GM21526 (cell line): ENCODE measurements around the gene HEY2.
"Not testable (repeated sequence)": the region's sequence is repeated elsewhere in the genome, so short reads cannot be mapped to it uniquely, and the experiment has no call there.

Experiments used
- ATAC-seq: cut with Tn5 transposase; IDR thresholded peaks from one replicate; pipeline ENCODE4 v1.9.1; 2021; ENCODE audit warnings: moderate library complexity; ENCODE audit not compliant: unreplicated experiment, low FRiP score

HEY2 gene

GRCh38 chr6:125765944-125766343, 16.5 kb downstream of the HEY2 start:
- no peak for ATAC-seq

DNA sequence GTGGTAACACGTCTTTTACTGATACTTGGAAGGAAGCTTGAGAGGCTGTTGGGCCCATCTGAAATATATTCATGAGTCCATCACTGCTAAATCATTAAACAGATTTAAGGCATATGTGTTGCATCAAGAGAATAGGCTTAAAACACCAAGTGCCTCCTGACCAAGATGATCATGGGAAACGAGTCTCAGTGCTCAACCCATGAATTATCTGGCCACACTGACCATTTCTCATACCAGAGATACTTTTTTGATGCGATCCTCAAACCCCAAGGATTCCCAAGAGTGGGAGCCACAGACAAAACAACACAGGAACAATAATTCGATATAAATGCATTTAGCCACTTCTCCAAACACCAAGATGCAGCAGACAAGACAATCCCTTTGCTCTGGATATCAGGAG, 17.2 kb downstream of the HEY2 start:
- no peak for ATAC-seq

GRCh38 chr6:125769147-125769783, 19.8 kb downstream of the HEY2 start:
- no peak for ATAC-seq

GRCh38 chr6:125773387-125774341, 24.2 kb downstream of the HEY2 start:
- ATAC-seq = no peak

GRCh38 chr6:125776107-125776826, 26.8 kb downstream of the HEY2 start:
- not testable (repeated sequence) for ATAC-seq

GRCh38 chr6:125779924-125780539, 30.6 kb downstream of the HEY2 start:
- peak; percentile 77 for ATAC-seq

DNA sequence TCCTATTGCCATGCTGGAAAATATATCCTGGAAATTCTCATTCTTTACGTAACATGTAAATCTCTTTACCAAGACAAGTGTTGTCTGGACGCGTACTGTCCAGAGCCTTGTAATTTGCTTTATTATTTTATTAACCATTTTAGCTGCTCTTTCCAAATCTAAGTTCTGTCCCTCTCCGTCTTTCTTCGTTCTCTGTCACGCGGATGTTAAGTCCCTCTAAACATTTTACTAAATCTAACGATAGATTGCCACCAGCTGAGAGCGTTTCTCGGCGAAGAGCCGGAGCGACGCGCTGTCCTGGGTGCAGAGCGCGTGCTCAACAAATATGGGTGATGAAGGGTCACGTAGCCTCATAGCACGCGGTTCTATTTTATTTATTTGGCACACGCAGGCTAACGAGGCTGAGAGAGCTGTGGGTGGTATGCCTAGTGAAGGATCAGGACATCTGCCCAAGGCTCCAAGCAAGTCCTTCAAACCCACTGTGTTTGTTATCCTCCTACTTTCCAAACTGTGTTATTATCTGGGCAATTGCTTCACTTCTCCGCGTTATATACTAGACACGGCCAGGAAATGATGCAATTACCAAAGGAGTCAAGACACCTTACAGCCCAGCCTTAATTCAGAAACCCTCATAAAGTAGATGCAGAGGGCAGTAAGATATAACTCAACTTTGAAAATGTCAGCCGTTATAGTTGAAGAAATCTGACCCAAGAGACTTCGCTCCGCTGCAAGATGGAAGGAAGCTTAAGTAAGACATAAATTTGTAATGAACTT, 31.3 kb downstream of the HEY2 start:
- ATAC-seq = peak; percentile 76

DNA sequence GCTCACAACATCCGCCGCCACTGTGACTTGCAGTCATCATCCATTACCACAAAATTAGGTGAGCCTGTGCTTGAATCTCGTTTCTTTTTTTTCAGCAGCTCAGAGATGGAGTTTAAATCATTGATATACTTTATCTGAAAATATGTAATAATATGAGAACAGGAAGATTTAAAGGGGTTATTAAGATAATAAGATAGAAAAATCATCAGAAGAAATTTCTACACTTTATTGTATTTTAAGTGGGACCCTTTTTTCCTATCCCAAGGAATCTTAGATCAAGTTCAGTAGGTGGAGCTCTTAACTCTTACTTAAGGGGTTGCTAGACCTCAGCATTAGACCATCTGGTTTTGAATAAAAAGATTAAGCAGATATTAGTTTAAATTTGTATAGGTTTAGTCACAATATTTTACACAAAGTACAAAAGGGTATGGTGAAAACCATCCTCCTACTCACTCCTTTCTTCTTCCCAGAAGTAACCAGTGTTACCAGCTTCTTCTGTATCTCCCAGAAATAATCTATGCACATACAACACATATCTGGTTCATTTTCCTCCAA, 32.0 kb downstream of the HEY2 start:
- ATAC-seq = peak; percentile 41

- ATAC-seq = no peak
These were observed 34.9 kb downstream of the HEY2 start for GRCh38 chr6:125784365-125784764.

DNA sequence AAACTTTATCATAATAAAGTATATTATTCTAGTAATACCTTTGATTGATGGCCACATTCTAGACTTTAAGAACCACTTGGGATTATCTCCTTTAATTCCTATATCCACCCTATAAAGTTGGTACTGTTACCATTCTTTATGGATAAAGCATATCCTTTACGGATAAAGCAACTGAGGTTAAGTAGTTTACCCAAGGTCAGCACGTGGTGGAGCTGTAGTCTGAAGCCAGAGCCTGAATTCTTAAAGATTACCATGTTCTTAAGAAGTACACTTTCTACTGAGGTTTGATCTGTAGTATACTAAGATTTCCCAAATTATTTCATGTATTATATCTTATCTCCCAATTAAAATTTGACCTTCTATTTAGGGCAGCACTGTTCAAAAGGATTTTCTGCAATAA, 38.4 kb downstream of the HEY2 start:
- ATAC-seq = no peak

- ATAC-seq = no peak
These were observed 39.7 kb downstream of the HEY2 start for GRCh38 chr6:125789167-125789566.

DNA sequence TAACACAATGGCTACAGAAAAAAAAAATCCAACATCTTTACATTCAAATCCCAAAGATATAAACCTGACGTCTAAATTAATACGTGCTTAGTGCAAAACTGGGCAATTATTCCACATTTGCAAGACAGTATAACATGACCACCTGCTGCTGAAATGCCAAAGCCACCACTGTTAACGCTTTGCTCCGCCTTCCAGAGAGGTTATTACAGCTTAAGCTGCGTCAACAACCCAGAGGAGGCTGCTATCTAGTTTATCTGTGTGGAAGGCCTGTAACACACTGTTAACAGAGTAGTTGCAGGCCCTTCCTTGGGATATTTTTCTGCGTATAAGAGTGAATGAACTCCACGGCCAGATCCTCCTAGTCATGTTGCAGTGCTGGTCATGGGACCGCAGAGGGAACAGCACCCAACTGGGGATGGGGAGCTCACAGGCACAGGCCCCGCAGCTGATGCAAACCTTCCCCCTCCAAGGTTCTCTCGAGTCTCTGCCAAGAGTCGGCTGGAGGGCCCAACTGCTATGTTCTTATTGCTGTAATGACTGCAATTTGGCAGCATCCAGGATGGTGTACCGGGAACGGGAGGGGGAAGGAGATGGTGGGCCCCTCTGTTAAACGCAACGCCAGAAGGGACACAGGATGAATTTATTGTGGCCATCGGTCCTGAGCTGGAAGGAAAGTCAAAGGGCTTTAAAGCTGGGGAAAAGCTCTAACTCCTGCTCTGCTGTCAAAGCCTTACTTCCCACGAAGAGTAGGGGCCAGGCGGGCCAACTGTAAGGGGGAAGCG, 40.3 kb downstream of the HEY2 start:
- peak; percentile 31 for ATAC-seq

- ATAC-seq = peak; percentile 66
These were observed 41.1 kb downstream of the HEY2 start, which contains the start of gene NCOA7 for GRCh38 chr6:125790358-125791150. Gene NCOA7 (plus strand): TSS chr6:125790960. CDS start chr6:125815355, 24,395 bp downstream.

DNA sequence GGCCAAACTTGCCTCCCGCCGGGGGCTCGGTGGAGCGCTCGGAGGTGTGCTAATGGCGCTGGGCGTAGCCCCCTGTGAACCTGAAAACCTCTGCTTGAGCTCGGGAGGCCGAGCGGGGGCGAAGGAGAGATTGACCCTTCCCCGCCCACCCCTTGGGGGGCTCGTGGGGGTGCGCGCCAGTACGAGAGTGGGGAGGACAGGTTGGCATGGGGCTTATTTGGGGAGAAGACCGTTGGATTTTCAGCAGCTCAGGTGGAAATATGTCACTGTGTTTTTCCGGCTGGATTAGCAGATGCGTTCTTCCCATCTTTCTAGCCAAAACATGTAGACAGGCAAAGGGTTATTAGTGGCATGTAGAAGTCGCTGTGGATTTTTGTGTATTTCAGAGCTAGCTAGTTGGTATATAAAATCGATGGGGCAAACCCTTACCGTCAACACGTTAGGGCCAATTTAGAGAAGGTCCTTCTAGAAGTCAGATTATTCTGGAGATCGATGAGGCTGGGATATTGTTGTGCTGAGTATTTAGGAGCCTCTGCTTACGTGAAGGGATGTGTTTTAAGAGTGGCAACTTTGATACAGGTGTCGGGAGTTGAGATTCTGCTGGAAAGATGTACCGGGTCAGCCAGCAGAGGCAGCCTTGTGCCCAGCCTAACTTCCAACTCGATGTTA, 41.9 kb downstream of the HEY2 start:
- peak; percentile 35 for ATAC-seq

- no peak for ATAC-seq
These were observed 42.4 kb downstream of the HEY2 start for GRCh38 chr6:125791820-125792165.

- ATAC-seq = no peak
These were observed 42.7 kb downstream of the HEY2 start for GRCh38 chr6:125792172-125792571.

- no peak for ATAC-seq
These were observed 43.2 kb downstream of the HEY2 start for GRCh38 chr6:125792680-125793079.

DNA sequence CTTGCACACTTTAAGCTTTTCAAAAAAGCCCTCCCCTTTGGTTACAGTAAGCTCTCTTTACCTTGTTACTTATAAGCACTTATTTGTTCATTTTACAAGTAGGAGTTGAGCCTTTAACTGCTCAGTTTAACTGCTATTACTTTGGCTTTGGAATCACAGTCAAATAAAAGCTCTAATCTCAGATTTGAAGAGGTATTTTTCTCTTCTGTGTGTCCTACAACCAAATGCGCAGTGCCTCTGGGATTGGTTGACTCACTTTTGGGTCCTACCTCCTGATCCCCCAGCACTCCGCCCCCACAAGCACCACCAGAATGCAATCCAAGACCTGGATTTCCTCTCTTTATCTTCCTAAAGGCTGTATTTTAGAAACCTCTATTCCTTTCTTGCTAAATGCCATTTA, 43.8 kb downstream of the HEY2 start:
- no peak for ATAC-seq
